Measurements from ENCODE around the gene FUCA2.

- no peak for TF ChIP-seq POLR2AphosphoS5 (IDR thresholded peaks at IDR 0.05)
- TF ChIP-seq, protein P1, sequence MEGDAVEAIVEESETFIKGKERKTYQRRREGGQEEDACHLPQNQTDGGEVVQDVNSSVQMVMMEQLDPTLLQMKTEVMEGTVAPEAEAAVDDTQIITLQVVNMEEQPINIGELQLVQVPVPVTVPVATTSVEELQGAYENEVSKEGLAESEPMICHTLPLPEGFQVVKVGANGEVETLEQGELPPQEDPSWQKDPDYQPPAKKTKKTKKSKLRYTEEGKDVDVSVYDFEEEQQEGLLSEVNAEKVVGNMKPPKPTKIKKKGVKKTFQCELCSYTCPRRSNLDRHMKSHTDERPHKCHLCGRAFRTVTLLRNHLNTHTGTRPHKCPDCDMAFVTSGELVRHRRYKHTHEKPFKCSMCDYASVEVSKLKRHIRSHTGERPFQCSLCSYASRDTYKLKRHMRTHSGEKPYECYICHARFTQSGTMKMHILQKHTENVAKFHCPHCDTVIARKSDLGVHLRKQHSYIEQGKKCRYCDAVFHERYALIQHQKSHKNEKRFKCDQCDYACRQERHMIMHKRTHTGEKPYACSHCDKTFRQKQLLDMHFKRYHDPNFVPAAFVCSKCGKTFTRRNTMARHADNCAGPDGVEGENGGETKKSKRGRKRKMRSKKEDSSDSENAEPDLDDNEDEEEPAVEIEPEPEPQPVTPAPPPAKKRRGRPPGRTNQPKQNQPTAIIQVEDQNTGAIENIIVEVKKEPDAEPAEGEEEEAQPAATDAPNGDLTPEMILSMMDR (IDR thresholded peaks at IDR 0.05), result no peak
- no peak for TF ChIP-seq POLR2A (IDR thresholded peaks at IDR 0.05)
These were observed 53.8 kb downstream of the FUCA2 start for GRCh38 chr6:143457563-143458359.
